Cardiac fibroblast (primary cell): ENCODE data around the gene KIR2DL4.
"Not testable (repeated sequence)": the region's sequence is repeated elsewhere in the genome, so short reads cannot be mapped to it uniquely, and the experiment has no call there.

Source experiments
- DNase-seq, 2 donors: peaks; one replicate each; pipeline versions ENCODE4 v3.0.0 to v3.0.0-alpha.2; 2010; ENCODE audit warnings: low read depth in 2 of 2
- H3K4me3 ChIP-seq, 2 donors: replicated peaks in 1 of 2; 1 replicate in 1 of 2; 2 replicates in 1 of 2; pipeline ENCODE4 v1.5.1; 2011; ENCODE audit warnings: low read depth in 2 of 2, low read length in 2 of 2, mild to moderate bottlenecking in 2 of 2, moderate library complexity in 1 of 2
- TF ChIP-seq, protein P1 (sequence below): IDR thresholded peaks from one replicate; pipeline ENCODE4 v1.5.1; 2011; ENCODE audit warnings: low read depth, mild to moderate bottlenecking, low read length, inconsistent platforms

KIR2DL4 gene

GRCh38 chr19:54805665-54806515 lies 2.5 kb downstream of the KIR2DL4 start:
- no peak overlapping the region for H3K4me3 ChIP-seq
- TF ChIP-seq, protein P1, sequence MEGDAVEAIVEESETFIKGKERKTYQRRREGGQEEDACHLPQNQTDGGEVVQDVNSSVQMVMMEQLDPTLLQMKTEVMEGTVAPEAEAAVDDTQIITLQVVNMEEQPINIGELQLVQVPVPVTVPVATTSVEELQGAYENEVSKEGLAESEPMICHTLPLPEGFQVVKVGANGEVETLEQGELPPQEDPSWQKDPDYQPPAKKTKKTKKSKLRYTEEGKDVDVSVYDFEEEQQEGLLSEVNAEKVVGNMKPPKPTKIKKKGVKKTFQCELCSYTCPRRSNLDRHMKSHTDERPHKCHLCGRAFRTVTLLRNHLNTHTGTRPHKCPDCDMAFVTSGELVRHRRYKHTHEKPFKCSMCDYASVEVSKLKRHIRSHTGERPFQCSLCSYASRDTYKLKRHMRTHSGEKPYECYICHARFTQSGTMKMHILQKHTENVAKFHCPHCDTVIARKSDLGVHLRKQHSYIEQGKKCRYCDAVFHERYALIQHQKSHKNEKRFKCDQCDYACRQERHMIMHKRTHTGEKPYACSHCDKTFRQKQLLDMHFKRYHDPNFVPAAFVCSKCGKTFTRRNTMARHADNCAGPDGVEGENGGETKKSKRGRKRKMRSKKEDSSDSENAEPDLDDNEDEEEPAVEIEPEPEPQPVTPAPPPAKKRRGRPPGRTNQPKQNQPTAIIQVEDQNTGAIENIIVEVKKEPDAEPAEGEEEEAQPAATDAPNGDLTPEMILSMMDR = no peak
- DNase-seq = no peak

- no peak overlapping the region for H3K4me3 ChIP-seq
- TF ChIP-seq, protein P1 = no peak
- DNase-seq = no peak
These were observed 3.1 kb downstream of the KIR2DL4 start for GRCh38 chr19:54806516-54806838.

GRCh38 chr19:54814571-54814970 lies 11.2 kb downstream of the KIR2DL4 start:
- not testable (repeated sequence) for H3K4me3 ChIP-seq, DNase-seq

DNA sequence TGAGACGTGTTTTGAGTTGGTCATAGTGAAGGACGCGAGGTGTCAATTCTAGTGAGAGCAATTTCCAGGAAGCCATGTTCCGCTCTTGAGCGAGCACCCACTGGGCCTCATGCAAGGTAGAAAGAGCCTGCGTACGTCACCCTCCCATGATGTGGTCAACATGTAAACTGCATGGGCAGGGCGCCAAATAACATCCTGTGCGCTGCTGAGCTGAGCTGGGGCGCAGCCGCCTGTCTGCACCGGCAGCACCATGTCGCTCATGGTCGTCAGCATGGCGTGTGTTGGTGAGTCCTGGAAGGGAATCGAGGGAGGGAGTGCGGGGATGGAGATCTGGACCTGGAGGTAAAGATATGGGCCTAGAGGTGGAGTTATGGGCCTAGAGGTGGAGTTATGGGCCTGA lies 12.8 kb downstream of the KIR2DL4 start, which contains the start of gene KIR3DL1:
TSS of gene KIR3DL1 (plus strand) at position 218 of the 400 bp plus-strand sequence.
- H3K4me3 ChIP-seq, DNase-seq: not testable (repeated sequence)

DNA sequence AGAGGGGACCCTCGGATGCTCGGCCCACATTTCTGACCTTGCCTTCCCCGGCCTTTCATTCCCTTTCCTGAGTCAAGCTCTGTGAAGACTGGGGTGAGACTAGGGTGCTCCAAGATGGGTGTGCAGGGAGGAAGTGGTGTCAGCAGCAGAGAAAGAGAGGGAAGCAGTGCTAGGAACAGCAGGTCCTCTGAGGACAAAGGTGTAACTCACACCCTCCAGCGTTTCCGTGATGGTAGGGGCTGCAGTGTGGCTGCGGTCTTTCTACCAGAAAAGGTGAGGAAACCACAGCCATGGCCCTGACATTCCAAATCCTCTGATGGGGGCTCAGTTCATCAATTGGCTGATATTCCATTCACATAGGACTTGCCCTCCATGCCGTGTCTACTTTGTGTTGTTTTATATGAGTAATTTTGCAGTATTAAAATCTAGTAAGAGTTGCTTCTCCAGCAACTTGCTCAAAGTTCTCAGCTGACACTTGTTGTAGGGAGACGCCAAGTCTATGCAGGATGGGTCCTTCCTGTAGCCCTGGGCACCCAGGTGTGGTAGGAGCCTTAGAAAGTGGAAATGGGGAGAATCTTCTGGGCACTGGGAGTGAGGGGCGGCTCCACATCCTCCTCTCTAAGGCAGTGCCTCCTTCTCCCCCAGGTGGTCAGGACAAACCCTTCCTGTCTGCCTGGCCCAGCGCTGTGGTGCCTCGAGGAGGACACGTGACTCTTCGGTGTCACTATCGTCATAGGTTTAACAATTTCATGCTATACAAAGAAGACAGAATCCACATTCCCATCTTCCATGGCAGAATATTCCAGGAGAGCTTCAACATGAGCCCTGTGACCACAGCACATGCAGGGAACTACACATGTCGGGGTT lies 14.5 kb downstream of the KIR2DL4 start:
- no peak overlapping the region for H3K4me3 ChIP-seq
- TF ChIP-seq, protein P1 = no peak
- no peak for DNase-seq

DNA sequence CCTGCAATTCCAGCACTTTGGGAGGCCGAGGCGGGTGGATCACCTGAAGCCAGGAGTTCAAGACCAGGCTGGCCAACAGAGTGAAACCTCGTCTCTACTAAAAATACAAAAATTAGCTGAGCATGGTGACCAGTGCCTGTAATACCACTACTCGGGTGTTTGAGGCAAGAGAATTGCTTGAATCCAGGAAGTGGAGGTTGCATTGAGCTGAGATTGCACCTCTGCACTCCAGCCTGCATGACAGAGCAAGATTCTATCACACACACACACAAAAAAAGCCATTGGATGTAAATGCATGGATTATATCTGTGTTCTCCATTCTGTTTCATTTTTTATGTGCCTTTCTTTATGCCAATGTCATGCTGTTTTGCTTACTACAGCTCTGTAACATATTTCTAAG lies 21.0 kb downstream of the KIR2DL4 start:
- not testable (repeated sequence) for DNase-seq, H3K4me3 ChIP-seq

GRCh38 chr19:54825326-54825725 lies 21.9 kb downstream of the KIR2DL4 start:
- H3K4me3 ChIP-seq, DNase-seq: not testable (repeated sequence)

GRCh38 chr19:54828064-54828463 lies 24.7 kb downstream of the KIR2DL4 start:
- not testable (repeated sequence) for H3K4me3 ChIP-seq, DNase-seq

DNA sequence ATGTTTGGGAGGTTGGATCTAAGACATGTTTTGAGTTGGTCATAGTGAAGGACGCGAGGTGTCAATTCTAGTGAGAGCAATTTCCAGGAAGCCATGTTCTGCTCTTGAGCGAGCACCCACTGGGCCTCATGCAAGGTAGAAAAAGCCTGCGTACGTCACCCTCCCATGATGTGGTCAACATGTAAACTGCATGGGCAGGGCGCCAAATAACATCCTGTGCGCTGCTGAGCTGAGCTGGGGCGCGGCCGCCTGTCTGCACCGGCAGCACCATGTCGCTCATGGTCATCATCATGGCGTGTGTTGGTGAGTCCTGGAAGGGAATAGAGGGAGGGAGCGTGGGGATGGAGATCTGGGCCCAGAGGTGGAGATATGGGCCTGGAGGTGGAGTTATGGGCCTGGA lies 29.1 kb downstream of the KIR2DL4 start, which contains the start of gene KIR2DS4:
TSS of gene KIR2DS4 (plus strand) at position 181 of the 400 bp plus-strand sequence.
- not testable (repeated sequence) for DNase-seq

DNA sequence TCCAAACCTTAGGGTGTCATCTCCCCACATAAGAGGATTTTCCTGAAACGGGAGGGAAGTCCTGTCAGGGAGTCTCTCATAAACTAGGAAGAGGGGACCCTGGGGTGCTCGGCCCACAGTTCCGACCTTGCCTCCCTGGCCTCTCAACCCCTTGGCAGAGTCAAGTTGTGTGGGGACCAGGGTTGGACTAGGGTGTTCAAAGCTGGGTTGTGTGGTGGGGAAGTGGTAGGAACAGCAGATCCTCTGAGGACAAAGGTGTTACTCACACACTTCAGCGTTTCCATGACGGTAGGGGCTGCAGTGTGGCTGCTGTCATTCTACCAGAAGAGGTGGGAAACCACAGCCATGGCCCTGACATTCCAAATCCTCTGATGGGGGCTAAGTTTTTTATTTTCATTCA lies 31.7 kb downstream of the KIR2DL4 start:
- not testable (repeated sequence) for H3K4me3 ChIP-seq

More for the DNA sequence above, 29.1 kb downstream of the KIR2DL4 start, which contains the start of gene KIR2DS4:
- H3K4me3 ChIP-seq = not testable (repeated sequence)

GRCh38 chr19:54837522-54837921 lies 34.1 kb downstream of the KIR2DL4 start:
- H3K4me3 ChIP-seq, DNase-seq: not testable (repeated sequence)

More for the DNA sequence above, 31.7 kb downstream of the KIR2DL4 start:
- DNase-seq = not testable (repeated sequence)

GRCh38 chr19:54843171-54843570 lies 39.8 kb downstream of the KIR2DL4 start:
- H3K4me3 ChIP-seq = not testable (repeated sequence)

GRCh38 chr19:54850061-54850640 lies 46.7 kb downstream of the KIR2DL4 start, which contains the start of gene KIR3DL2:
Gene KIR3DL2, plus strand, starts transcription at chr19:54850443. Its CDS starts 33 bp downstream, at chr19:54850476.
- not testable (repeated sequence) for H3K4me3 ChIP-seq, DNase-seq

More at GRCh38 chr19:54843171-54843570, 39.8 kb downstream of the KIR2DL4 start:
- not testable (repeated sequence) for DNase-seq
